GM18505 (cell line): ENCODE data around the gene ZDHHC11B.
"Not testable (repeated sequence)": the region's sequence is repeated elsewhere in the genome, so short reads cannot be mapped to it uniquely, and the experiment has no call there.

Source experiments
- ATAC-seq: cut with Tn5 transposase; IDR thresholded peaks from one replicate; pipeline ENCODE4 v1.9.1; 2021; ENCODE audit not compliant: unreplicated experiment
- POLR2A ChIP-seq: IDR thresholded peaks from 4 replicates; pipeline ENCODE4 v1.6.1; 2011; ENCODE audit warnings: borderline replicate concordance; ENCODE audit not compliant: insufficient read depth, insufficient read length; ENCODE audit errors: extremely low read depth

The ZDHHC11B gene

DNA sequence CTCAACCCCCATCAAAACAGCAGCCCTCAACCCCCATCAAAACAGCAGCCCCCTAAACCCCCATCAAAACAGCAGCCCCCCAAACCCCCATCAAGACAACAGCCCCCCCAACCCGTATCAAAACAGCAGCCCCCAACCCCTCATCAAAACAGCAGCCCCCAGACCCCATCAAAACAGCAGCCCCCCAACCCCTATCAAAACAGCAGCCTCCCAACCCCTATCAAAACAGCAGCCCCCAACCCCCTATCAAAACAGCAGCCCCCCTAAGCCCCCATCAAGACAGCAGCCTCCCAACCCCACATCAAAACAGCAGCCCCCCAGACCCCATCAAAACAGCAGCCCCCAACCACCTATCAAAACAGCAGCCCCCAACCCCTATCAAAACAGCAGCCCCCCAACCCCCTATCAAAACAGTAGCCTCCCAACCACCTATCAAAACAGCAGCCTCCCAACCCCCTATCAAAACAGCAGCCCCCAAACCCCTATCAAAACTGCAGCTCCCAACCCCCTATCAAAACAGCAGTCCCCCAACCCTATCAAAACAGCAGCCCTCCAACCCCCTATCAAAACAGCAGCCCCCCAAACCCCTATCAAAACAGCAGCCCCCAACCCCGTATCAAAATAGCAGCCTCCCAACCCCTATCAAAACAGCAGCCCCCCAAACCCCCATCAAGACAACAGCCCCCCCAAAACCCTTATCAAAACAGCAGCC is 92.6 kb downstream of the ZDHHC11B start:
- ATAC-seq = no peak
- TF ChIP-seq POLR2A = no peak

- ATAC-seq = not testable (repeated sequence)
Measured at GRCh38 chr5:691049-691448, 93.5 kb downstream of the ZDHHC11B start.

DNA sequence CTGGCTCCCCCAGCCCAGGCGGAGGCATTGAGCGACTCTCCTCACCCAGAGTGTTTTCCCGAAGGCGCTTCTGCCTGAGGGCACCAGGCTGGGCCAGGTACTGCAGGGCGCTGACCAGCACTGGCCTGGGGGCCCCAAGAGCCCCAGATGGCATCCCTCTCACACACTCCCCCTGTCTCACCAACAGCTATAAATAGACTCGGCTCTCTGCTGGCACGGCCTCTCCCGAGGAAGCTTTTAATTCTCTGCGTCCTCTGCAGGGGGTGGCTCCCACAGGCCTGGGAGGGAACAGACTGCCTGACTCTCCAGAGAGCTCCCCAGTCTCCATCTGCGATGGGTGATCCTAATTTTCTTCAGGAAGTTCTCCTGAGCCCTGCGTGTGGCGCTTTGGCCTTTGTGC is 94.2 kb downstream of the ZDHHC11B start:
- ATAC-seq = not testable (repeated sequence)

- ATAC-seq = not testable (repeated sequence)
Measured at GRCh38 chr5:688348-689010, 96.0 kb downstream of the ZDHHC11B start.

GRCh38 chr5:686936-687335 is 97.6 kb downstream of the ZDHHC11B start:
- not testable (repeated sequence) for ATAC-seq

DNA sequence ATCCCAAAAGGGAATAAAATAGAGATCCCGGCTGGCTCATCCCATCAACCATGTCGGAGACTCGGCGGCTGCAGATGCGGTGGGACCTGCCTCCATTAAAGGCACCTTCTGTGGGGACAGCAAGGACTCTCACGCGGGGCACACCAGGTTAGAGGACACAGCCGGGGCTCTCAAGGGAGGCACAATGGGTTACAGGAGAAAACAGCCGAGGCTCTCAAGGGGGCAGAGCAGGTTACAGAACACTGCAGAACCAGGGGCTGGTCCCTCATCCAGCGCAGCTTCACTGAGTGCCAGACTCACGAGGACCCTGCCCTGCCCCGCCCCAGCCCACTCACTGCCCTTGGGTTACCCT is 98.4 kb downstream of the ZDHHC11B start:
- ATAC-seq = not testable (repeated sequence)

DNA sequence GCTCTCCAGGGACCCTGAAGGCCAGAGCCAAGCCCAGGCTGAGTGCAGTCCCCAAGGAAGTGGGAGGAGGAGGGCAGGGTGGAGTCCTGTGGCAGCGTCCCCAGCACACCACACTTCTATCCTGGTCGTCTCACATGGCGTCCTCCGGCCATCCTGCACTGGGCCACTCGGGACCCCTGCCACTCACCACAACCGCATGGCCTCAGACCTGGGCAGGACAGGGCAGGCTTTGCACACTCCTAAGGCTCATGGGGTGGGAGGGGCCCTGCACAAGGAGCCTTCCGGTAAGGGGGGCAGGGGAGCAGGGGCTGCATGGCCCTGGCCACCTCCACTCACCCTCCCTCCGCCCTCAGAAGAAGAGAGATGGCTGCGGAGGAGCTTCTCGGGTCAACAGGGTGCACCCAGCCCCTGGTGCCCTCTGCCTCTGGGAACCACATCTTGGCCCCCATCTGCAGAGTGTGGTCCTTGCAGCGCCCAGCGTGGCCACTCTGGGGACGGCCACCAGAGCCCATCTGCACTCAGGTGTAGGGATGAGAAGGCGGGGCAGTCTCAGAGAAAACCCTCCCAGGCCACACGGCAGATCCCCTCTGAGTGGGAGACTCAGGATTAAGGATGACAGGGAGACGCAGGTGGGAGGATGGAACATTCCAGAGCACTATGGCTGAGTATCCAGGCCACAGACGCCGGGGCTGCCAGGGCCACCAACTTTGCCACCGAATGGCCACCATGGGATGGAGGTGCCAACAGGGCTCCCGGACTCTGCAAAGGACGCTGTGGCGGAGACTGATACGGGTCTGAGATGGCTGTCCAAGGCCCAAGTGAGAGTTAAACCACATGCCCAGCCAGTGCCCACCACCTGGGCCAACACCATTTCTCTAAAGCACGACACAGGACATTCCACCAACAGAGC is 99.0 kb downstream of the ZDHHC11B start:
- no peak for TF ChIP-seq POLR2A

GRCh38 chr5:684751-685216 is 99.7 kb downstream of the ZDHHC11B start:
- no peak for ATAC-seq
- TF ChIP-seq POLR2A = no peak

More for the DNA sequence above, 99.0 kb downstream of the ZDHHC11B start:
- ATAC-seq = no peak

DNA sequence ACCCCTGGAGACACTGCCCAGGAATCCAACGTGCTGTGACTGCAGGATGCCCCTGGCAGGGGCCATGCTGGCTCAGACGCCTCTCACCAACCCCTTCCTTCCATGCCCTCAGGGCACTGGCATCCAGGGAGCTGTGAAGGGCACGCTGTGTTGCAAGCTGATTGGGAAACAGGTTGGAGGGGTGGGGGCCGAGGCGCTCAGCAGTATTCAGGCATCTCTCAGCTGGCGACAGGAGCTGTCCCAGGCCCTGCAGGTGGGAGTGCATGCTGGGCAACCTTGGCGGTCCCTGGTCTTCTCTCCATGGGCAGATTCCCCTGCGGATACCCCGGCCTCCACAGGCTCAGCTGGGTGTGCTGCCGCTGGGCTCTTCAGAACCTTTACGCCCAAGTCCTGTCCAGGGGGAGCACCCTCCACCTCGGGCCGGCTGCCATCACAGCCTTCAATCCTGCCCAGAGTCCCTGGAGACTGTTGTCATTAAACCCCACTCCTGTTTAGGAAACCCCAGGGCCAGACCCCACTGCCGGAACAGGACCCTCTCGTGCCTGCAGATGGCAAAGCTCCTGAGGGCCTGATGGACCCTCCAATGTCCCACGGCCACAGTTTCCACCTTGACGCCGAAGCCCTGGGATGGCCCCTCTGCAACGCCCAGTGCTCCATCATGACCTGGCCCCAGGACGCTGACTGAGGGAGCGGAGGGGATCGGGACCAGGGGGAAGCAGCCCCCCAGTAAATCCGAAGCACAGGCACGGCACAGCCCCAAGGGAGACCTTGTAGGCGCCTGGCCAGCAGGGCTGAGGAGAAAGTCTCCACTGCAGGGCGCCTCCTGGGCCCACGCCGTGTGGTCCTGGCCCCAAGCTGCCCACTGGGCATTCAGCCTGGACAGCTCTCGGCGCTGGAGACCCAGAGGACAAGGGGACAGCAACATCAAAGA is 100.7 kb downstream of the ZDHHC11B start:
- no peak for TF ChIP-seq POLR2A
- no peak for ATAC-seq

- not testable (repeated sequence) for ATAC-seq
Measured at GRCh38 chr5:682651-683358, 101.7 kb downstream of the ZDHHC11B start.

- not testable (repeated sequence) for ATAC-seq
Measured at GRCh38 chr5:682216-682615, 102.3 kb downstream of the ZDHHC11B start.

GRCh38 chr5:681317-682191 is 103.0 kb downstream of the ZDHHC11B start:
- not testable (repeated sequence) for ATAC-seq

GRCh38 chr5:680836-681235 is 103.7 kb downstream of the ZDHHC11B start:
- ATAC-seq = not testable (repeated sequence)

DNA sequence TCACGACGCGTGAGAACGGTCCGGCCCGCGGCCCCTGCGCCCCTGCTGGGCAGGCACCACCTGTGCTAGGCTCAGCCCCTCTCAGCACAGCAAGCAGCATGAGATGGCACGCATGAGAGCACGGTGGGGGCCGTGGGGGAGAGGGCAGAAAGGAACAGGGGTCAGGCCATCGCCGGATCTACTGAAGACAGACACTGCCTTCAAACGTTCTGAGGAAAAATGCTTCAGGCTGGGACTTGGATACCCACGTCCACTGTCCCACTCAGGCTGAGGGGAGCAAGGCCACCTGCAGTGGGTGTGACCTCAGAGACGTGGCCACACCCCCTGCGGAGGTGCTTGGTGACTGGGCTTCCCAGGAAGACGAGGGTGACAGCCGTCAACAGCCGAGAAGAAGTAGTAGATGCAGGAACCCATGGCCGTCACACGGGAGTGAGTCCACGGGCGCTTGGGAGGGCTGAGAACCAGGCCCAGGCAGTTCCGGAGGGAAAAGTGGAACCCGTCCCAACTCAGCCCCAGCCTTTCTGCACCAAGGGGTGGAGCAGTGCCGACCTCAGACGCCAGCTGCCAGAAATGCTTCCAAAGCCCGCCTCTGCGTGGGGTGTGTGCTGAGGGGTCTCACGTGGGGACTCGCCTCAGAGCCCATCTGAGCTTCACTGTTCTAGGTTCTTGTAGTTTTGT is 104.3 kb downstream of the ZDHHC11B start:
- not testable (repeated sequence) for ATAC-seq

GRCh38 chr5:679166-679895 is 105.2 kb downstream of the ZDHHC11B start:
- not testable (repeated sequence) for ATAC-seq

DNA sequence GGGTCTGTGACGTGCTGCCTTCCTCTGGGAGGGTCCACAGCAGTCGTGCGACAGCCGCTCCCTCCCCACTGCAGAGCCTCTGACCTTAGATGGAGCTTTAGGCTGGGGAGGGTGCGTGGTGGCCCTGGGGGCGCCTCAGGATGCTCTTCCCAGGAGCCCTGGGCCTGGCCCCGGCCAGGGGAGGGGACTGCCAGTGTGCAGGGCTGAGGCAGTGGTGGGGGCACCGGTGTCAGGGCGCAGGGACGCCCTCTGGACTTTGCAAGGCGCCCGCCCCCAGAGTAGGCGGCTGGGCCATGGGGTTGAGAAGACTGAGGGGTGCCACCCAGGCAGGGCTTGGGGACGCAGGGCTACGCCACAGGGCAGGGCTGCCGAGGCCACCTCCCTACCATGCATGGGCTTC is 106.0 kb downstream of the ZDHHC11B start:
- ATAC-seq = not testable (repeated sequence)
